GM12878 (cell line): ENCODE data around the gene TNS4.

ENCODE experiments used
- CTCF ChIP-seq, 3 experiments: IDR thresholded peaks in 2 of 3; conservative IDR thresholded peaks in 1 of 3; 2 replicates each; pipeline ENCODE4 v1.5.1; 2011; ENCODE audit warnings: low read depth in 3 of 3, low read length in 3 of 3, mild to moderate bottlenecking in 3 of 3, control low read depth in 2 of 3, moderate library complexity in 2 of 3, inconsistent platforms in 1 of 3, mixed read lengths in 1 of 3; ENCODE audit not compliant: control insufficient read depth in 2 of 3, insufficient read depth in 1 of 3; ENCODE audit errors: extremely low read depth in 1 of 3
- EZH2 ChIP-seq: IDR thresholded peaks from 2 replicates; pipeline ENCODE4 v1.6.1; 2012; ENCODE audit warnings: low read depth, mild to moderate bottlenecking, control low read depth, inconsistent platforms, low read length, borderline replicate concordance; ENCODE audit not compliant: control insufficient read depth
- PBX3 ChIP-seq: IDR thresholded peaks from 2 replicates; pipeline ENCODE4 v1.6.1; 2011; ENCODE audit warnings: mild to moderate bottlenecking, low read depth, low read length, moderate library complexity; ENCODE audit not compliant: insufficient replicate concordance
- POLR2A ChIP-seq: IDR thresholded peaks from 2 replicates; pipeline ENCODE4 v1.6.1; 2011; ENCODE audit warnings: low read depth, mild to moderate bottlenecking, low read length
- RELB ChIP-seq: fragments of 450-650 bp; IDR thresholded peaks from 2 replicates; pipeline ENCODE4 v1.6.1; 2017; ENCODE audit warnings: low read depth, mild to moderate bottlenecking, moderate library complexity
- RFX5 ChIP-seq: IDR thresholded peaks from 2 replicates; pipeline ENCODE4 v1.6.1; 2011; ENCODE audit warnings: low read depth, low read length, improper control_type of control experiment
- SRF ChIP-seq, 2 experiments: IDR thresholded peaks; 2 replicates each; pipeline ENCODE4 v1.6.1; 2011; ENCODE audit warnings: low read depth in 2 of 2, low read length in 2 of 2, mild to moderate bottlenecking in 1 of 2, moderate library complexity in 1 of 2

- TF ChIP-seq RELB: no peak
- no peak for TF ChIP-seq RFX5
- TF ChIP-seq EZH2: no peak
- TF ChIP-seq CTCF (IDR thresholded peaks at IDR 0.05 in 2 of 3, conservative IDR thresholded peaks at IDR 0.05 in 1 of 3; ENCODE audit: control insufficient read depth in 2 of 3, extremely low read depth in 1 of 3, insufficient read depth in 1 of 3, low read depth in 3 of 3, low read length in 3 of 3): no peak
- no peak for TF ChIP-seq SRF (IDR thresholded peaks at IDR 0.05; ENCODE audit: low read depth in 2 of 2, low read length in 2 of 2)
- no peak for TF ChIP-seq PBX3
- TF ChIP-seq POLR2A: no peak
Measured at GRCh38 chr17:40500190-40500589, 1.2 kb downstream of the TNS4 start.
